HK-2 (cell line): ENCODE data around the gene KCNJ16.

Experiments used
- DNase-seq: peaks from one replicate; pipeline ENCODE4 v3.0.0-alpha.2; 2018; ENCODE audit not compliant: unreplicated experiment

Gene KCNJ16

DNA sequence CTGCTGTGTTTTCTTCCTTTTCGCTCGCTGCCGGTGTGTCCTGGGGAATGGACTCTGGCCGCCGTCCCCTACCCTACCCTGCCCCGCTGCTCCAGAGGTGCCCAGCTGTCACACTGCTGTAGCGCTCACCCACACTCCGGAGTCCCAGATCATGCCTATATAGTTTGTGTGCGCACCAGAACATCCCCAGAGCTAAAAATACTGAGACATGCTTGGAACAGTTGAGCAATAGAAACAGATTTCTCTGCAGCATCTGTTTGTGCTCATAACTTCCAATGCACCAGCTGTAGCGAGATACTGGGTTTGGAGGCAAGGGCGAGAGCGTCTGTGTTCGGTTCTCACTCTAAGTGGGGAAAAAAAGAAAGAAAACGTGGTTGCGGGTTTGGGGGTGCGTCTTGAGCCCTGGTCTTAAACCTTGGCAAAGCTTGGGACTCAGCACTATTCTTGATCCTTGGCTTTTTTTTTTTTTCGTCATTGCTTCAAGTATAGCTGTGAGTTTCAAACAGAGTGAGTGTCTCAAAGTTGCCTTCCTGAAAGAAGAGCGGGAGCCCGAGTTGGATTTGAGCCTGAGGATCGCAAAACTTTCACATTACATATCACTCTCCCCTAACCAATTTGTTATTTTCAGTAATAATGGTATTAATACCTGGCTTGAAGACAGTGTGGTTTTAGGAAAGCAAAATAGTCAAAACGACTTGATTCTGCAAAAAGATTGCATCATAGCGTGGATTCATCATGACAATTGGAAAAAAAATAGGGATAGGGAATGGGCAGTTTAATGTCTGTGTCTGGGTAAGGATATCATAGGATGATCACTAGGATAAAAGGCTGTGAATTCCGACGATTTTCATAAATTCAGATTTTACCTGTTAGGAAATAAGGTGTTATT lies 94.9 kb downstream of the KCNJ16 start:
- no peak for DNase-seq

DNA sequence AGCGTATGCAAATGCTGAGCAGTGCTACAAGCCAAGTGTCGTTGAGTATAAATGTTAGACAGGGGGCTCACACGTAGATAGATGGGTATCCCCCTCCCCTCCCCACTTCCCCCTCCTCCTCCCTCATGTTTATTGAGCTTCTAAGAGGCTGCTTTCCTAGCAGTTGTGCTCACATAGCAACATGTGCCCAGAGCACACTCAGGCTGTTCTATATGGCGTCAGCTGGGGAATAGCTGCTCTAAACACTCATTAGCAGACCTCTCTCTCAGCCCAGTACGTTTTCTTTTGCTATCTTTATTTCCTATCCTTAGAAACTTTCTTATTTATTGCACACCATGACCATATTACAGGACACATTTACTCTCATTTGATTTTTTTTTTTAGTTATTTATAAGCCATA lies 96.1 kb downstream of the KCNJ16 start:
- no peak for DNase-seq

GRCh38 chr17:70172449-70172848 lies 97.4 kb downstream of the KCNJ16 start:
- no peak for DNase-seq

GRCh38 chr17:70172923-70173322 lies 97.9 kb downstream of the KCNJ16 start:
- no peak for DNase-seq

GRCh38 chr17:70173681-70174080 lies 98.7 kb downstream of the KCNJ16 start:
- no peak for DNase-seq

DNA sequence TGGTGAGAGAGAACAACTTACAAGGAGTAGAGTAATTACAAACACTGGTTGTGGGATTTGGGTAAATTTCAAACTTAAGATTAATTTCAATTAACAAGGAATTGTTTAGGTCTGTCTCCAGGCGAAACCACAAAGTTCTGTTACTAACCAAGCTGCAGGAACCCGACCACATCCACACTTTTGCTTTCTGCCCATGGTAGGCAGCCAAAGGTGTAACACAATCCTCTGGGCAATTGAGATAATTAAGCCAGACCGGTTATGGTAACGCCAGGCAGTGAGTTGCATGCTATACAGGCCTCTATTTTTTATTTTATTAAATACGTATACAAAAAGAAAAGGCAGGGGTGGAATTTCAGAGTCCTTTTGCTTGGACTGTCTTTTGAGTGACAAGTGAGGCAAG lies 106.4 kb downstream of the KCNJ16 start:
- DNase-seq, result no peak

GRCh38 chr17:70181866-70182265 lies 106.8 kb downstream of the KCNJ16 start:
- DNase-seq, result no peak

- DNase-seq, result no peak
Measured at GRCh38 chr17:70183508-70183907, 108.5 kb downstream of the KCNJ16 start.

GRCh38 chr17:70184207-70184606 lies 109.2 kb downstream of the KCNJ16 start:
- DNase-seq, result no peak

GRCh38 chr17:70184770-70185169 lies 109.7 kb downstream of the KCNJ16 start:
- DNase-seq, result peak; percentile 1
